Gastroesophageal sphincter (tissue), 3 donors: ENCODE data around the gene THY1.

Experiments used
- POLR2AphosphoS5 ChIP-seq: sonication (generic); formaldehyde crosslinking; IDR thresholded peaks from one replicate; pipeline ENCODE4 v1.6.1; 2017; ENCODE audit warnings: antibody characterized with exemption
- TF ChIP-seq, protein P1 (sequence below), 4 experiments: fragments of 200-600 bp in 2 of 4; fragments of 450-650 bp in 2 of 4; sonication (generic) in 1 of 4; IDR thresholded peaks; one replicate each; pipeline ENCODE4 v1.5.1; 2017 to 2019; ENCODE audit warnings: antibody characterized with exemption in 4 of 4, mild to moderate bottlenecking in 2 of 4, moderate library complexity in 2 of 4

DNA sequence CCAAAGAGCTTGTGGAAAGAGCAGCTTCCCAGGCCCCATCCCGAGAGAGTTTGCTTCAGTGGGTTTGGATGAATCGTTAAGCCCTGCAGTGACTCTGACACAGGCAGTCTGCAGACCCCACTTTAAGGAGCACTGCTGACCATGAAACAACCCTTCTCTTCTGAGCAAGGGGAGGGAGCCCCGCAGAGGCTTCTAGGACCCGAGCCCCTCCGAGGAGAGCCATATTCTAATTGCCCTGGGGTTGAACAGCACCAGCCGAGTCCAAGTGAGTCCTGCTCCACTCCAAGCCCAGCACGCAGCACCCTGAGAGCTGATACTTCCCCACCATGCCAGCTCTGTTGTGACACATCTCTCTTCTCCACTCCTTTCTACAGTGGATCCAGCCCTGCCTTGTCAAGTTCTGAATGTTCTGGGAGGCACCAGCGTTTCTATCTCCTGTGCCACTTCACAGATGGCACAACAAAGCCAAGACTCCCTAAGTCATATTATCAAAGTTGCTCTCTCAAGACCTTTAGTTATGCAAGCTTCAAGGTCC lies 51.8 kb downstream of the THY1 start:
- TF ChIP-seq POLR2AphosphoS5 = no peak
- TF ChIP-seq, protein P1, sequence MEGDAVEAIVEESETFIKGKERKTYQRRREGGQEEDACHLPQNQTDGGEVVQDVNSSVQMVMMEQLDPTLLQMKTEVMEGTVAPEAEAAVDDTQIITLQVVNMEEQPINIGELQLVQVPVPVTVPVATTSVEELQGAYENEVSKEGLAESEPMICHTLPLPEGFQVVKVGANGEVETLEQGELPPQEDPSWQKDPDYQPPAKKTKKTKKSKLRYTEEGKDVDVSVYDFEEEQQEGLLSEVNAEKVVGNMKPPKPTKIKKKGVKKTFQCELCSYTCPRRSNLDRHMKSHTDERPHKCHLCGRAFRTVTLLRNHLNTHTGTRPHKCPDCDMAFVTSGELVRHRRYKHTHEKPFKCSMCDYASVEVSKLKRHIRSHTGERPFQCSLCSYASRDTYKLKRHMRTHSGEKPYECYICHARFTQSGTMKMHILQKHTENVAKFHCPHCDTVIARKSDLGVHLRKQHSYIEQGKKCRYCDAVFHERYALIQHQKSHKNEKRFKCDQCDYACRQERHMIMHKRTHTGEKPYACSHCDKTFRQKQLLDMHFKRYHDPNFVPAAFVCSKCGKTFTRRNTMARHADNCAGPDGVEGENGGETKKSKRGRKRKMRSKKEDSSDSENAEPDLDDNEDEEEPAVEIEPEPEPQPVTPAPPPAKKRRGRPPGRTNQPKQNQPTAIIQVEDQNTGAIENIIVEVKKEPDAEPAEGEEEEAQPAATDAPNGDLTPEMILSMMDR (IDR thresholded peaks at IDR 0.05) = no peak
